Fibroblast of the aortic adventitia (primary cell): ENCODE results near the gene CFAP107. TPM values are rescaled to one million over a fixed set of nuclear protein-coding genes. Genes with fewer than 3 reads are reported as not detected.

Experiments used
- DNase-seq: peaks from one replicate; pipeline ENCODE4 v3.0.0-alpha.2; 2010; ENCODE audit warnings: low read depth
- H3K4me3 ChIP-seq: 2 replicates; pipeline ENCODE4 v1.5.1; 2011; ENCODE audit warnings: low read depth, mild to moderate bottlenecking, control low read depth, low read length, moderate library complexity
- CTCF ChIP-seq: IDR thresholded peaks from 2 replicates; pipeline ENCODE4 v1.5.1; 2011; ENCODE audit warnings: mild to moderate bottlenecking, low read length, control low read depth, inconsistent platforms; ENCODE audit not compliant: insufficient read depth
- total RNA-seq: library from RNA; depleted of rRNA; stranded (reverse); fragments of >200 nt; gene quantifications from 2 replicates; pipeline ENCODE4 v1.2.3, GENCODE V29; 2012; ENCODE audit warnings: low replicate concordance

Gene CFAP107
- total RNA-seq, 1 donor = not detected

GRCh38 chr1:12764016-12764415, 18.0 kb downstream of the CFAP107 start:
- no peak overlapping the region for H3K4me3 ChIP-seq
- TF ChIP-seq CTCF = no peak
- no peak for DNase-seq

DNA sequence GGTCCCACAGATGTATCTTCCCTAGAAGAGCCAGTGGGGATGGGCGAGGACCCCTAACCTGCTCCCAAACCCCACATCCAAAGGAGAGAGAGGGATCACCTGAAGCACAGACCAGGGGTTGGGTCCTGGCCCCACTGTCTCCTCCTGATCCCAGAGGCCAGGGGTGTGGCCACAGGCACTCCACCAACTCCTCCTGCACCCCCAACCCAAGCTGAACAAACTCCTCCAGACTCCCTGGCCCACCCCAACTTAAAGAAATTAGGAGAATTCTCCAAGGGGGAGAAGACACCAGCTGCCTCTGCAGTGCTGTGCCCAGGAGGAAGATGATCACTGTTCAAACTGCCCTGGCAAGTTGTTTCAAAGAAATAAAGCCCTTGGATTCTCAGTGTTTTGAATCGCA, 23.0 kb downstream of the CFAP107 start:
- DNase-seq = no peak
- H3K4me3 ChIP-seq = no peak overlapping the region
- TF ChIP-seq CTCF = no peak

DNA sequence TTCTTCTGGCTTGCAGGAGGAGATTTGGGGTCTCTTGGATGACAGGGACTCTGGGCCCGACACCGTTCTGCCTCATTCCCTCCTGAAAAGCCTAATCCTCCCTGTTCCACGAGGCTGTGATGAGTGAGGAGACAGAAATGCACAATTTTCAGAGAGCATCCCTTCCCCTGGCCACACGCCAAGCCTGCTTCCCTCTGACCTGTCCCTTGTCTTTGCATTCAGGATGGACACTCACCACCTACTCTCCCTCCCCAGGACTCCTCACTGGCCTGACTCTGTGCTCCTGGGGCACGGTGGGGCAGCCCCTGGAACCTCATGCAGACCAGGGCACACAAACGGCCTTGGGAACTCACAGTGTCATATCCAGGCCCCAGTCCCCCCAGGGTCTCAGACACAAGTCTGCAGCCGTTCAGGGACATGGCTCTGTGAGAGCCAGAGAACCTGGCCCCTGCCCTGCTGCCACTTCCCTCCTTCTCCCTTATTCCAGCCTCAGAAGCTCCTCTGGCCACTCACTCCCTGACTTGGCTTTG, 24.0 kb downstream of the CFAP107 start:
- DNase-seq = no peak
- H3K4me3 ChIP-seq = no peak overlapping the region
- no peak for TF ChIP-seq CTCF

- no peak for DNase-seq
- H3K4me3 ChIP-seq = no peak overlapping the region
- TF ChIP-seq CTCF = no peak
Observed at GRCh38 chr1:12770620-12771019, 24.6 kb downstream of the CFAP107 start.

DNA sequence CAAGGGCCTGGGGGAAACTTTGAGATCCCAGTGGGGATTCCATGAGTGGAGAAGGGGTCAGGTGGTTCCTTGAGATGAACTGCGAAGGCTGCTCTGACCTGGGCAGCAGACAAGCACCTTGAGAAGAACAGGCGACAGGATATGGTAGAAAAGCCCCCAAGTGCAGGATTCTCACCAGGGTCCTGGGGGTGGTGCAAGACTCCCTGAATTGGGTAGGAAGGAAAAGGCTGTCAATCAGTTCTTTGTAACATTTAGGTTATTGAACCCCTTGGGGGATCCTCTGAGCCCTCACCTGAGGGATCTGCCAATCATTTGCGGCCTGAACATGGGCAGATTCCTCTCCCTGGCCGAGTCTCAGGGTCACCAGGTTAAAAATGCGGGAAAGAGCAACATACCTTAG, 25.2 kb downstream of the CFAP107 start:
- no peak for DNase-seq
- H3K4me3 ChIP-seq = no peak overlapping the region
- TF ChIP-seq CTCF = no peak

DNA sequence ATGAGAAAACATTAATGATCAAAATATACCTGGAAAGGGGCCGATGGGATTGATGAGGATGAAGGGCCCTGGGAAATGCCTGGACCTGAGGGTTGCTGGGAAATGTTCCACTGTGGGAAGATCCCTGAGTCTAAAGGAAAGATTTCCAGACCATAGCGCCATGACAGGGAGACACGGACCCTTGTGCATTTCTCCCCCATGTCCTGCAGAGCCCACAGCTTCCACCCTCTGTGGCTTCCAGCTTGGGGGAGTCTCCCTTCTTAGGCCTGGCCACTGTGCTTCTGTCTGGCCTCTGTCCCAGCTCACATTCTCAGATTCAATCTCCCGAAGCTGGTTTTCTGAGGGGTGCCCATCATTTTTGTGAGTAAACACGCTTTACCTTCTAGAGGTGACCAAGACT, 26.5 kb downstream of the CFAP107 start:
- DNase-seq = no peak
- H3K4me3 ChIP-seq = no peak overlapping the region
- TF ChIP-seq CTCF = no peak

DNA sequence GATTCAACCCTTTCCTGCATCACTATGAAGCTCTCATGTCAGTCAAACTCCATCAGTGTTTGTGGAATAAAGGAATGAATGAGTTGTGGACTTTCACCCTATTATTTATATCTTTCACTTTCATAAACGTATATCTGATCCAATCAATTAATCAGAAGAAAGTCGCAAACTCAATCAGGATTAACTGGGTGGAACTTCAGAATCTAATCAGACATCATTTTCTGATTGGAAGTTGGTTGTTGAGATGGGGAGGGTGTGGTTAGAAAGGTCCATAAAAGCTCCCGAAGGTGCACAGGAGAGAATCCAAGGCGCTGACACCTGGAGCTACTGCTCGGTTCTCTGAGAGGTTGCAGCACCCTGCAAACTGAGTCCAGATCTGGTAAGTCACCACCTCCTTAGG, 27.4 kb downstream of the CFAP107 start, which contains the start of gene PRAMEF12:
Gene PRAMEF12 (plus strand): TSS at position 301 of the 400 bp plus-strand sequence. CDS start 1,130 bp downstream, outside the sequence.
- no peak for DNase-seq
- H3K4me3 ChIP-seq = no peak within 1 kb of the TSS
- no peak for TF ChIP-seq CTCF
